Lower leg skin (tissue), 4 donors: ENCODE data around the gene INPP4A. TPM values are rescaled to one million over a fixed set of nuclear protein-coding genes. Genes with fewer than 3 reads are reported as not detected.
A peak's percentile ranks its signal among the peaks of the same experiment; 100 is the strongest.

Experiments
- DNase-seq, 2 donors: peaks; one replicate each; pipeline ENCODE4 v3.0.0-alpha.2; 2019; ENCODE audit warnings: low spot score in 2 of 2
- H3K4me3 ChIP-seq: fragments of 200-600 bp; sonication (generic); 2 replicates; pipeline ENCODE4 v1.5.1; 2017; ENCODE audit warnings: mild to moderate bottlenecking, low read depth; ENCODE audit not compliant: poor library complexity, severe bottlenecking
- CTCF ChIP-seq, 3 donors: fragments of 450-650 bp; IDR thresholded peaks; one replicate each; pipeline ENCODE4 v1.5.1; 2016; ENCODE audit warnings: antibody characterized with exemption in 3 of 3, mild to moderate bottlenecking in 3 of 3, moderate library complexity in 2 of 3
- POLR2A ChIP-seq, 2 donors: fragments of 450-650 bp; IDR thresholded peaks; one replicate each; pipeline ENCODE4 v1.6.1; 2016 to 2017; ENCODE audit warnings: antibody characterized with exemption in 2 of 2, mild to moderate bottlenecking in 1 of 2, moderate library complexity in 1 of 2
- WGBS, 2 donors: methylation state at CpG; one replicate each; pipeline ENCODE4 v1.1.5; 2018; 5-methylcytosine and 5-hydroxymethylcytosine counted together
- intact Hi-C: fragments of 100-400 bp; cut with DNase I; formaldehyde crosslinking; loops from one replicate; pipeline ENCODE4 v1.15.0; 2023; ENCODE audit warnings: low total_unique reads
- total RNA-seq, 4 donors: library from RNA; depleted of rRNA; stranded (reverse); fragments of >200 nt; gene quantifications; one replicate each; pipeline ENCODE4 v1.1.0, GENCODE V29; 2016

The INPP4A gene
- total RNA-seq, 4 donors from 2014 or later = 6.7 to 15.5 (median 10.7) TPM

GRCh38 chr2:98504381-98505109 lies 59.9 kb downstream of the INPP4A start:
- intact Hi-C loops = no loop called here
- WGBS, 2 donors = 47% methylated on average over 8 of the region's 8 CpGs
- H3K4me3 ChIP-seq = no peak overlapping the region
- TF ChIP-seq POLR2A (IDR thresholded peaks at IDR 0.05) (no peak), CTCF (IDR thresholded peaks at IDR 0.05) (no peak)
- DNase-seq = peak in 1 of 2 donors; percentile 75

GRCh38 chr2:98505311-98505808 lies 60.7 kb downstream of the INPP4A start:
- peak in 1 of 2 donors; percentile 77 for DNase-seq
- TF ChIP-seq CTCF (IDR thresholded peaks at IDR 0.05) (no peak), POLR2A (IDR thresholded peaks at IDR 0.05) (no peak)
- intact Hi-C loops = no loop called here
- no peak overlapping the region for H3K4me3 ChIP-seq
- WGBS, 2 donors = 68 to 82% methylated on average over 7 of the region's 7 CpGs

GRCh38 chr2:98505971-98506664 lies 61.5 kb downstream of the INPP4A start:
- WGBS, 2 donors = 73 to 80% methylated on average over 7 of the region's 7 CpGs
- H3K4me3 ChIP-seq = no peak overlapping the region
- intact Hi-C loops = no loop called here
- DNase-seq = no peak
- TF ChIP-seq CTCF (IDR thresholded peaks at IDR 0.05) (no peak), POLR2A (IDR thresholded peaks at IDR 0.05) (no peak)

- H3K4me3 ChIP-seq = no peak overlapping the region
- TF ChIP-seq POLR2A (IDR thresholded peaks at IDR 0.05) (no peak), CTCF (IDR thresholded peaks at IDR 0.05) (no peak)
- DNase-seq = no peak
- intact Hi-C loops = no loop called here
- WGBS, 2 donors = 91% methylated on average over 8 of the region's 8 CpGs
These were observed 62.2 kb downstream of the INPP4A start for GRCh38 chr2:98506881-98507280.

GRCh38 chr2:98507461-98507860 lies 62.8 kb downstream of the INPP4A start:
- TF ChIP-seq POLR2A (IDR thresholded peaks at IDR 0.05) (no peak), CTCF (IDR thresholded peaks at IDR 0.05) (no peak)
- no peak overlapping the region for H3K4me3 ChIP-seq
- DNase-seq = no peak
- intact Hi-C loops = no loop called here
- WGBS, 2 donors = 93 to 94% methylated on average over 3 of the region's 3 CpGs
